ENCODE data around the gene FUBP1. TPM values are rescaled to one million over a fixed set of nuclear protein-coding genes. Genes with fewer than 3 reads are reported as not detected.

The FUBP1 gene
- total and polyA plus RNA-seq, 9 of the 15 experiments (the other 6 are each of a cell fraction or from before 2014, with no cell fraction given) = 104 to 294 (median 213) TPM

GRCh38 chr1:77978969-77979876 lies at the start of gene FUBP1 (continued):
- TF ChIP-seq MGA (IDR thresholded peaks at IDR 0.05) = peak; percentile 24; the same call in 1 of the 2 replicates
- peak; percentile 53 for TF ChIP-seq RBBP5 (IDR thresholded peaks at IDR 0.05; ENCODE audit: borderline replicate concordance, insufficient read depth, low read length, poor library complexity, severe bottlenecking)
- no peak for TF ChIP-seq ZNF583 (CRISPR knock-in tag; IDR thresholded peaks at IDR 0.05)
- TF ChIP-seq MYC (IDR thresholded peaks at IDR 0.05; ENCODE audit: low read depth, low read length) = peak; percentile 85
- 0 out of 2 replicates have a peak, but pooled peaks have one; percentile 3 for TF ChIP-seq MYC (CRISPR knock-in tag; IDR thresholded peaks at IDR 0.05; ENCODE audit: borderline replicate concordance, low read depth)
- TF ChIP-seq RNF219 (CRISPR knock-in tag; IDR thresholded peaks at IDR 0.05) = no peak
- no peak for TF ChIP-seq MLX (CRISPR knock-in tag; conservative IDR thresholded peaks at IDR 0.05)
- peak; percentile 65; the same call in 1 of the 2 replicates for TF ChIP-seq ZBTB2 (IDR thresholded peaks at IDR 0.05)
- peak; percentile 78; the same call in 1 of the 2 replicates for TF ChIP-seq MTA3 (IDR thresholded peaks at IDR 0.05; ENCODE audit: borderline replicate concordance)
